DMS114 treated with DMSO at 0.1 percent for 48 hours (cell line): ENCODE data around the gene IMMP2L.

Experiments
- DNase-seq: peaks from one replicate; lab custom pipeline; 2025; ENCODE audit not compliant: unreplicated experiment; lab: John Stamatoyannopoulos, UW

IMMP2L gene

GRCh38 chr7:110842796-110843195, 719.5 kb downstream of the IMMP2L start:
- DNase-seq: no peak

GRCh38 chr7:110841840-110842545, 720.3 kb downstream of the IMMP2L start:
- DNase-seq: no peak

GRCh38 chr7:110839866-110840265, 722.4 kb downstream of the IMMP2L start:
- DNase-seq: no peak

GRCh38 chr7:110835849-110836248, 726.4 kb downstream of the IMMP2L start:
- DNase-seq: no peak

- no peak for DNase-seq
These were observed 727.1 kb downstream of the IMMP2L start for GRCh38 chr7:110835218-110835617.

GRCh38 chr7:110831419-110831818, 730.9 kb downstream of the IMMP2L start:
- no peak for DNase-seq

- no peak for DNase-seq
These were observed 731.5 kb downstream of the IMMP2L start for GRCh38 chr7:110830778-110831177.

- DNase-seq: no peak
These were observed 734.4 kb downstream of the IMMP2L start for GRCh38 chr7:110827936-110828335.

- no peak for DNase-seq
These were observed 734.9 kb downstream of the IMMP2L start for GRCh38 chr7:110827287-110827855.

GRCh38 chr7:110813986-110814385, 748.3 kb downstream of the IMMP2L start:
- no peak for DNase-seq

GRCh38 chr7:110809832-110810231, 752.5 kb downstream of the IMMP2L start:
- DNase-seq: no peak

GRCh38 chr7:110808361-110808760, 753.9 kb downstream of the IMMP2L start:
- no peak for DNase-seq

GRCh38 chr7:110804501-110804900, 757.8 kb downstream of the IMMP2L start:
- DNase-seq: no peak

GRCh38 chr7:110803602-110804143, 758.6 kb downstream of the IMMP2L start:
- DNase-seq: no peak

GRCh38 chr7:110801502-110801901, 760.8 kb downstream of the IMMP2L start:
- DNase-seq: no peak

GRCh38 chr7:110800984-110801383, 761.3 kb downstream of the IMMP2L start:
- no peak for DNase-seq

GRCh38 chr7:110797656-110798055, 764.6 kb downstream of the IMMP2L start:
- DNase-seq: no peak

- DNase-seq: no peak
These were observed 771.3 kb downstream of the IMMP2L start for GRCh38 chr7:110790992-110791391.

GRCh38 chr7:110786328-110786965, 775.8 kb downstream of the IMMP2L start:
- no peak for DNase-seq

GRCh38 chr7:110784749-110785148, 777.5 kb downstream of the IMMP2L start:
- DNase-seq: no peak

GRCh38 chr7:110780712-110781111, 781.6 kb downstream of the IMMP2L start:
- DNase-seq: no peak

GRCh38 chr7:110779339-110779738, 783.0 kb downstream of the IMMP2L start:
- no peak for DNase-seq
